Stimulated activated naive CD4-positive, alpha-beta T cell treated with Interleukin-2 at 50 U/mL for 16 hours (primary cell): Measurements from ENCODE around the gene NDFIP2.
"Not testable (repeated sequence)": the region's sequence is repeated elsewhere in the genome, so short reads cannot be mapped to it uniquely, and the experiment has no call there.

ENCODE experiments used
- DNase-seq: peaks from one replicate; lab custom pipeline; 2025; lab: John Stamatoyannopoulos, UW

NDFIP2 gene

DNA sequence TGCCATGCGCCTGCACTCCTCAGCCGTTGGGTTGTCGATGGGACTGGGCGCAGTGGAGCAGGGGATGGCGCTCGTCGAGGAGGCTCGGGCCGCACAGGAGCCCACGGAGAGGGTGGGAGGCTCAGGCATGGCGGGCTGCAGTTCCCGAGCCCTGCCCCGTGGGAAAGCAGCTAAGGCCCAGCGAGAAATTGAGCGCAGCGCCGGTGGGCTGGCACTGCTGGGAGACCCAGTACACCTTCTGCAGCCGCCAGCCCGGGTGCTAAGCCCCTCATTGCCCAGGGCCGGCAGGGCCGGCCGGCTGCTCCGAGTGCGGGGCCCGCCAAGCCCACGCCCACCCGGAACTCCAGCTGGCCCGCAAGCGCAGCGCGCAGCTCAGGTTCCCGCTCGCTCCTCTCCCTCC, 119.2 kb downstream of the NDFIP2 start:
- DNase-seq, result not testable (repeated sequence)

DNA sequence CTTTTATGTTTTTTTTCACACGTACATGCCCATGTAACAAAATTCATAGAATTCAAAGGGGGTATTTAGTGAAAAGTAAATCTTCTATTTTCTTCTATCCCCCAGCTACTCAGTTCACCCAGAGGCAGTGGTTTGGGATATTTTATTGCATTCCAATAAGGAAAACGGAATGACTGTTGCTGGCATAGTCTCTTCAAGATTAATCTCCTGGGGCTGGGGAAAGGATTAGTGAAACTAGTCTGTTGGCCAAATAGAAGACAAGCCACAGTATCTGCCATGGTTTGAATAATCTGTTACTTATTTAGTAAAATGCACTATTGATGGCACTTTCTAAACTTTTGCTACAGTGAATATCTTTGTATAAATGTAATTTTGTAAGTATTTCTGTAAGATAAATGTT, 122.0 kb downstream of the NDFIP2 start:
- DNase-seq, result no peak

GRCh38 chr13:79604752-79605151, 123.8 kb downstream of the NDFIP2 start:
- no peak for DNase-seq
